GM18505 (cell line): ENCODE results near the gene CCDC102B.

Source experiments
- ATAC-seq: cut with Tn5 transposase; IDR thresholded peaks from one replicate; pipeline ENCODE4 v1.9.1; 2021; ENCODE audit not compliant: unreplicated experiment
- POLR2A ChIP-seq: IDR thresholded peaks from 4 replicates; pipeline ENCODE4 v1.6.1; 2011; ENCODE audit warnings: borderline replicate concordance; ENCODE audit not compliant: insufficient read depth, insufficient read length; ENCODE audit errors: extremely low read depth

The CCDC102B gene

DNA sequence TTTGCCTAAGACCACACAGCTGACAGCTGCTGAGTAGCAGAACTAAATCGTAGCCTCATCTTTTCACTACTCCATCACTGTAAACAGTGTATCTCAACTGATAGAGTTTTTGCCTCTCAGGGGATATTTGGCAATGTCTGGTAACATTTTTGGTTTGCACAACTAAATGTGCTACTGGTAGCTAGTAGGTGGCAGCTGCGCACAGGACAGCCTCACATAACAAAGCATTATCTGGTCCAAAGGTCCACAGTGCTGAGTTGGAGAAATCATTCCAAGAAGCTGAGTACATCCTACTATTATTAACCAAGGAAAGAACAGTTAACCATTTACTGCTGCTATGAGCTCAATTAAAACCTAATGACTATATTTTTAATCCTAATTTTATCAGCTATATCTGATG lies 6.1 kb upstream of the CCDC102B start:
- no peak for ATAC-seq
- no peak for TF ChIP-seq POLR2A

DNA sequence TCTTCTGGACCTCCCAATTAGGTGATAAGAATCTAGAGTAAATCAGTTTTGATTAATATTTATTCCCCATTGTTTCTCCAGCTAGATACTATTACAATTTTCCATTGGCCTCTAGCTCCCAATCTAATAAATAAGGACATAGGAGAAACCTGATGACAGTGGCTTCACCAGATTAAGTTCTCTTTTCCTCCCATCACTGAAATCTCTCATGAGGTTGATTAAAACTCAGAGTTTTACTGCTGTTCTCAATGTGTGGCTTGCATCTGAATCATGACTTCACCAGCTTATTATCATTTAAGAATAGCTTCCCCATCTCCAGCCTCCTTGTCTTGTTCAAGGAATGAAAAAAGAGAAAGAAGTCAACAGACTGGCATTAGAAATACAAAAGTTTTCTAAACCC lies 3.9 kb upstream of the CCDC102B start:
- ATAC-seq, result no peak
- TF ChIP-seq POLR2A, result no peak

DNA sequence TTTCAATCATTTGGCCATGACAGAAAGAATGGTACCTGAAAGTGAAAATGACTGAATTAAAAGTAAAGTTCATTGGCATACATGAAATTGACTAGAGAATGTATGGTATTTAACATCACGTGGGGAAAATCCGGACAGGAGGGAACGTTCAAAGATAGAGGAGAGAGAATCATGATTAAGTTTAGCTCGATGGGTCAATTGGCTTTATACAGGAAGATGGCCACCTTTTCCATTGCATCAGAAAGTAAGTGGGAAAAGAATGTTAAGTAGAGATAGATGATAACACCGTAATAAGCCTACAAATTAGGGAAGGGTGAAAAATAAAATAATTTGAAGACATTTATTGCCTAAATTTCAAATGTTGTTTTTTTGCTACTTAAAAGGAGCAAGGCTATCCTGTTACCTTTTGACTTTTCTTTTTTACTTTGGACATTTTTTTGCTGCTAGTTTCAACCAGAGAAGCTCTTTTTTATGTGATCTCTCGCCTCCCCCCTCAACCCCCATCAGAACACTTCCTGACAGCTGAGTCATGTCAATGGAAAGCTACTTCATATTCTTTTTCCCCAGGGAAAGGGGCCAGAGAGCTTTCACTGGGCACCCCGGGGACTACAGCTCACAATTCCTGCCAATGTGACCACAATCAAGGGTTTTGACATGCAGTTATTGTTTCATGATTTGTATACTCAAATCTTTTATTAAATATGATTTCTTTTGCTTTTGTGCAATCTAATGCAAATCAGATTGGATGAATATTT lies 767 bp upstream of the CCDC102B start:
- no peak for TF ChIP-seq POLR2A
- ATAC-seq, result no peak

DNA sequence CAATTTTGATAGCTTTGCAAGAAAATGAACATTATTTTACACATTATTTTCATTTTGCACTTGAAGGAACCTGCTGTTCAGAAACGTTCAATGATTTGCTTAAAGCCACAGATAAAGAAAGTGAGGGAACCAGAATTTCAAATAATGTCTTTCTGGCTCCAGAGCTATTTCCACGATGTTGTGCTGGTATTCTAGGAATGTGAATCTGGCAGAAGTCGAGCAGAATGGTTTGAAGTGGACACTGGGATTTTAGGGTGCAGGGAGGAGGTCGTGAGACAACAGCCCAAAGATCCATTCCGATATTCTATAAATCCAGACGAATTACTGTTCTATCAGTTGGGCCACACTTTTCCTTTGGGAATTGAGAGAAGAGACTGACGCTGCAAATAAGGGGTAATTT lies 2.2 kb downstream of the CCDC102B start:
- ATAC-seq, result no peak
- TF ChIP-seq POLR2A, result no peak

DNA sequence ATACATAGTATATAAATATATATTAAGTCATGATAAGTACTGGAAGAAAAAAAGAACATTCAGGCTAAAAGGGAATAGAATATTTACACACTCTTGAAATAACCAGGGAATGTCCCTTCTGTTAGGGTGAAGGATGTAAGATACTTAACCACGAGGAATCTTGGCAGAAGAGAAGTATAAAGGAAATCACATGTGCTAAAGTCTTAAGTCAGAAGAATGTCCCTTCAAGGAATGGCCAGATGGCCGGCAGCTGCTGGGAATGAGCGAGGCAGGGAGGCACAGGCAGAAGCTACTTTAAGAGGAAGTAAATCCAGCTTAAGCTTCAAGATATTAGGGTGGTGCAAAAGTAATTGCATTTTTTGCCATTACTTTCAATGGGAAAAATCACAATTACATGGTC lies 5.5 kb downstream of the CCDC102B start:
- TF ChIP-seq POLR2A, result no peak
- no peak for ATAC-seq

DNA sequence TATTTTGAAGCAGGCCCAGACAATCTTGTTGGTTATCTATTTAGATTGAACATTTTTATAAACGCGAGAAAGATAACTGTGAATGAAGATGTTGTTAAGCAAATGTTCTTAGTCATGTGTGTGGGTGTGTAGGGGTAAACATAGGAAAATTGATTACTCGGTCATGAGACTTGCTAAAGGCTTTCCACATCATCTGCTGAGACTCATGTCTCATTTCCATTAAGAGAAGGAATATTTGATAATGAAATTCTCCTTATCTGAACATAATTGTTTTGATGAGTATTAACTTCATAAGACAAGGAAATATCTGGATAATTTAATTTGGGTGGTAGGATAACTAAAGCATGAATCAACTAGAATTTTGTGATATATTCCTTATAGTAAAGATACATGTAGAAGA lies 19.7 kb downstream of the CCDC102B start:
- TF ChIP-seq POLR2A, result no peak
- ATAC-seq, result no peak

DNA sequence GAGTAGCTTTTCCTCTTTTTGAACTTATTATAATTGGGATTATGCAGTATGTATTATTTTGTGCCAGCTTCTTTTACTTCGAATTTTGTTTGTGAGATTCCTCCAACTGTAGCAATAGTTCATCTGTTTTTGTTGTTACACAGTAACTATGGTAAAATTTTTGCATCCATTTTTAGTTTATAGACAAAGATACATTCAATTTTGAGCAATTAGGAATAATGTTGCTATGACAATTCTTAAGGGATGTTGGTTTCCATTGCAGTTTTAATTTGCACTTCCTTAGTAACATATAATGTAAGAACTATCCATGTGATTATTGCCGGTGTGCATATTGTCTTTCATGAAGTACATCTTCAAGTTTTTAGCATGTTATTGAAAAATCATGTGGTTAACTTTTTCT lies 20.7 kb downstream of the CCDC102B start:
- no peak for ATAC-seq
- TF ChIP-seq POLR2A, result no peak

DNA sequence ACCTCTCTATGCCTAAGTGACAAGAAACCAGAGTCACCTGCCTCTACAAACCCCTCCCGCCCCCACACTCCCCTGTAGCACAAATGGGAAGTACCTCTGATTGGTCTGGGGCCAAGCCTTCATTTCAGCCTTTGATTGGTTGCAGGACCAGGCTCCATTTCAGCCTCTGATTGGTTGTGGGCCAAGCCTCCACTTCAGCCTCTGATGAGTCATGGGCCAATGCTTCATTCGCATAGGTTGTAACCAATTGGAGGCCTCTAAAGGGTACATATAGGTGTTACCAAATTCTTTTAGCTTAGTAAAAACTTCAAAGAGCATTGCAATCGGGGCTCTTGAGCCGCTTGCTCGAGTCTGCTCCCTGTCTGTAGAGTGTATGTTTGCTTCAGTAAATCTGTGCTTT lies 25.0 kb downstream of the CCDC102B start:
- no peak for ATAC-seq
- no peak for TF ChIP-seq POLR2A

DNA sequence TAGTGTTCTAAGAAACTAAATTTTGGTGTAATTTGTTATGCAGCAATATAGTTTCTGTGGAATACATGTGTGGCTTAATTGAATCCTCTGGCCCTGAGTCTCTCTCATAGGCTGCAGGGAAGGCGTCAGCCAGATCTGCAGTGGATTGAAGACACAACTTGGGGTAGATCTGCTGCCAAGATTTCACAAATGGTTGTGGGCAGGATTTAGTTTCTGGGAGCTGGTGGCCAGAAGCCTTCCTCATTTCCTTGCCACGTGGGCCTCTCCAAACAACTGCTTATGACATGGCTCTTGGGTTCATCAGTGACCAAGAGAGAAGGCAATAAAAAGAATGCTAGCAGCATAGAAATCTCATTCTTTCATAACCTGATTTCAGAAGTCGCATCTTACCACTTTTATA lies 28.2 kb downstream of the CCDC102B start:
- no peak for TF ChIP-seq POLR2A
- no peak for ATAC-seq

DNA sequence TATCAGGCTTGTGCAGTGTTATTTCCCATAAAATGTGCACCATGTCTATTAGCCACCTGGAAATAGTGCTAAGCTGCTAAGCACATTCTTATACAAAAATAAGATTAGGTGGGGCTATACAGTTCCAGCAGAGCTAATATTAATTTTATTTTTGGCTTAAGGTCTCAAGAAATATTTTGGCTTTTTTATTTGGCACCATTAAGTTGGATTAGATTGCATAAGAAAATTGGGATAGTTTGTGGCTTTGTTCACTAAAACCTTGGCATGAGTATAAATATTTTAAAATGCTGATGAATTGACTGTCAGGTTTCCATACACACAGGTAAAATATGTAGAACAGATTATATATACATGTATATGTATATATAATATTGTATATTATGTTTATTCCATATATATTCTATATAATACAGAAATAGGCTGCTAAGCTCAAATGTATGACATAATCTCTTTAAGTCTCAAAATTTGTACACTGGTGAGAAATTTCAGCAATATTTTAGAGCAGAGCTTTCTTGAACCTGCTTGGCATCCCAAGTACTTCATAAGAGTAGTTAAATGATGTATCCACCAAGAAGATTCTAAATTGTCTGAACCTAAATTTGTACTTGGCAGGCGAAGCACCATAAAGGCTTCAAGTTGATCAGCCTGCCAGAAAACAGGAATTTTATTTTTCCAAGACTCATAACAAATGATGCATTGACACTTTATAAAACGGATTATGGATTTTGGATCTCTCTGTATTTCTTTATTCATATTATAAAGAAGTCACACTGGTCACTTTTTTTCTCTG lies 32.6 kb downstream of the CCDC102B start:
- no peak for TF ChIP-seq POLR2A
- no peak for ATAC-seq

DNA sequence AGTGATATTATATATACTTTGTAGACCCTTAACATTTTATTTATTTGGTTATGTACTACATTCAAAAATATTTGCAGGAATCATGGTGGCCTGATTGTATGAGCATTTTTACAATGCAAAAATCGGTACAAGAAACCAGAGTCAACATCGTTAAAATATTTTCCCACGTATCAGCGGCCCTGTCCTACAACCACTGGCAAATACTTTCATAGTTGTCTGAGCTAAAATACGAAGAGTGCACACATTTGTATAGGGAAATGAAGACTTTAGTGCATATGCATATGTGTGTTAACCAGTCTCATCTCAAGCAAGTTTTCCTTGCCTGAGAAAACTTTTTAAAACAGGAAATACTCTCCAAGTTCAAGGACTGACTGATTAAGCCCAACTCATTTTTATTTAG lies 35.9 kb downstream of the CCDC102B start:
- no peak for TF ChIP-seq POLR2A
- ATAC-seq, result no peak

DNA sequence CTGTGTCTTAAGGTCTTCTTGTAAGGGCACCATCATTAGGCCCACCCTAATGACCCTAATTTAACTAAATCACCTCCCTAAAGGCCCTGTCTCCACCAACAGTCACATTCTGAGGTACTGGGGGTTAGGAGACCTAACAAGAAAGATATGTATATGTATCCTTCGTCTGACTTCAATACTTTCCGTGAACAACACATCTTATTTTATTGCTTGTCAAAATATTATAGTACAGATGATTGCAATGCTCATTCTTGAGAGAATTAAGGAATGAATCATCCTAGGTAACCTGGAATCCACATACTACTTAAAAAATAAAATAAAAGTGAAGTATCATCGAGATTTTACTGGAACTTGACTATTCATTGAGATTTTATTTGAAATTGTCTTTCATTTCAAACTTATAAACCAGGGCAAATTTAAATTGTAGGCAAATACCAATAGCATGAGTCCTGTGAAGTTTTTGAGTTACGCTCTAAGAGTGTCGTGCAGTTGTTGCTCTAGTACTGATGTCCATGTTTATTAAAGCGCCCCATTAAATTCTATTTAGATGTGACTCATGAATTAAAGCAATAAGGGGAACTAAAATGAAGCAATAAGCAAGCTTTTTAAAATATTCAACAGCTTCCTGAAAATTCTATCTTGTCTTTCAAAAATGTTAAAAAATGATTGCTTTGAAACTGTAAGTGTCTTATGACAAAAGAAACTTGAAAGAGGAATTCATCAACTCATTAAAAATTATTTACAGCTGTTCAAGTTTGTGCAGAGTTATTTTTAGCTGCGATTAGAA lies 40.0 kb downstream of the CCDC102B start:
- no peak for TF ChIP-seq POLR2A
- no peak for ATAC-seq

DNA sequence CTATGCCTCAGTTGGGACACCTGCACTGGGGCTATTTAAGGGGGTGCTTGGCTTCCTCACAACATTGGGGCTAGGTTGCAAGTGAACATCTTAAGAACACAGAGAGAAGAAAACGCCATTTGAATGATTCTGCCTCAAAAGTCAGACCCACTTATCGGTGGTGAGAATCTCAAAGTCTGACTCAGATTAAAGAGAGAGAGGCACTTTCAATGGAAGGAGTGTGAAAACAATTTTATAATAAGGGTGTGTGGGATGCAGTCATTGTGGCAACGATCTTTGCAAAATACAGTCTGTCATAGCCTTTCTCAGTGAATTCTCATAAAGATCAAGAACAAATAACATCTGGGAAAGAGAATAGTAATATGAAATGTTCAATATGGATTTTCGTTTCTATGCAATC lies 41.8 kb downstream of the CCDC102B start:
- ATAC-seq, result no peak
- no peak for TF ChIP-seq POLR2A
